Testis (tissue), 3 donors: Measurements from ENCODE around the gene TBXAS1. TPM values are rescaled to one million over a fixed set of nuclear protein-coding genes. Genes with fewer than 3 reads are reported as not detected.
A peak's percentile ranks its signal among the peaks of the same experiment; 100 is the strongest.

Source experiments
- DNase-seq: peaks from one replicate; pipeline ENCODE4 v3.0.0-alpha.2; 2019
- H3K27ac ChIP-seq, 2 donors: fragments of 200-600 bp; sonication (generic); one replicate each; pipeline ENCODE4 v1.5.1; 2019
- H3K27me3 ChIP-seq: fragments of 200-600 bp; sonication (generic); one replicate; pipeline ENCODE4 v1.5.1; 2019
- H3K36me3 ChIP-seq: fragments of 200-600 bp; sonication (generic); one replicate; pipeline ENCODE4 v1.5.1; 2017; ENCODE audit warnings: low read depth; ENCODE audit errors: missing control alignments
- H3K4me1 ChIP-seq: fragments of 200-600 bp; sonication (generic); one replicate; pipeline ENCODE4 v1.5.1; 2019
- H3K4me3 ChIP-seq, 2 donors: fragments of 200-600 bp; sonication (generic); one replicate each; pipeline ENCODE4 v1.5.1; 2017 to 2019
- H3K9me3 ChIP-seq: fragments of 200-600 bp; sonication (generic); one replicate; pipeline ENCODE4 v1.5.1; 2017
- CTCF ChIP-seq, 3 experiments: fragments of 450-650 bp in 2 of 3; fragments of 200-600 bp in 1 of 3; sonication (generic) in 1 of 3; IDR thresholded peaks; one replicate each; pipeline ENCODE4 v1.5.1; 2016 to 2019; ENCODE audit warnings: antibody characterized with exemption in 3 of 3, mild to moderate bottlenecking in 2 of 3, moderate library complexity in 1 of 3
- POLR2A ChIP-seq: fragments of 450-650 bp; IDR thresholded peaks from one replicate; pipeline ENCODE4 v1.6.1; 2017; ENCODE audit warnings: antibody characterized with exemption, mild to moderate bottlenecking, moderate library complexity
- WGBS, 2 donors: methylation state at CpG; one replicate each; pipeline ENCODE4 v1.1.5; 2018; 5-methylcytosine and 5-hydroxymethylcytosine counted together
- intact Hi-C: fragments of 100-400 bp; cut with DNase I; formaldehyde crosslinking; loops from one replicate; pipeline ENCODE4 v1.15.1; 2023; ENCODE audit warnings: low total_unique reads
- polyA plus RNA-seq: library from polyadenylated mRNA; stranded (reverse); fragments of 350-450 nt; fragmentation: Illumina TruSeq; extraction: RNeasy Lipid Tissue Mini Kit (QIAGEN cat#74804); gene quantifications from one replicate; pipeline ENCODE4 v1.2.3, GENCODE V29; 2014; ENCODE audit warnings: low read depth, low replicate concordance; ENCODE audit not compliant: insufficient read depth
- total RNA-seq, 2 donors: library from RNA; depleted of rRNA; stranded (reverse); fragments of >200 nt; gene quantifications; one replicate each; pipeline ENCODE4 v1.2.3, GENCODE V29; 2016

TBXAS1 gene
- total and polyA plus RNA-seq, 3 donors from 2014 or later = 4.9 to 5.7 (median 5.2) TPM

- no peaks in the 10 kb centered on the region for H3K27me3 ChIP-seq
- no peak for TF ChIP-seq POLR2A
- TF ChIP-seq CTCF (IDR thresholded peaks at IDR 0.05) = no peak
- intact Hi-C loops = no loop called here
These were observed 166.2 kb downstream of the TBXAS1 start for GRCh38 chr7:139995017-139995915.

GRCh38 chr7:139998572-139998971 lies 169.5 kb downstream of the TBXAS1 start:
- no peak for DNase-seq
- no peaks in the 10 kb centered on the region for H3K9me3 ChIP-seq
- H3K4me3 ChIP-seq = no peak overlapping the region
- intact Hi-C loops = no loop called here
- no peaks in the 10 kb centered on the region for H3K4me1 ChIP-seq
- H3K27me3 ChIP-seq = no peaks in the 10 kb centered on the region
- TF ChIP-seq CTCF (IDR thresholded peaks at IDR 0.05) = no peak
- no peak for TF ChIP-seq POLR2A
- no peaks in the 10 kb centered on the region for H3K36me3 ChIP-seq
- 91 to 95% methylated on average over 4 of the region's 4 CpGs for WGBS, 2 donors
- no peak overlapping the region for H3K27ac ChIP-seq

More at GRCh38 chr7:139995017-139995915, 166.2 kb downstream of the TBXAS1 start:
- peak; percentile 55 for DNase-seq
- no peaks in the 10 kb centered on the region for H3K9me3 ChIP-seq
- 72 to 80% methylated on average over 17 to 19 of the region's 19 CpGs for WGBS, 2 donors
- H3K4me1 ChIP-seq = no peaks in the 10 kb centered on the region
- H3K4me3 ChIP-seq = no peak overlapping the region
- H3K36me3 ChIP-seq = no peaks in the 10 kb centered on the region
- H3K27ac ChIP-seq = no peak overlapping the region

- Histone ChIP-seq H3K27me3 (no peaks in the 10 kb centered on the region), H3K36me3 (no peaks in the 10 kb centered on the region), H3K4me3 (no peak overlapping the region), H3K9me3 (no peaks in the 10 kb centered on the region), H3K4me1 (no peaks in the 10 kb centered on the region), H3K27ac (no peak overlapping the region)
- TF ChIP-seq POLR2A (no peak), CTCF (IDR thresholded peaks at IDR 0.05) (no peak)
- DNase-seq = no peak
- intact Hi-C loops = no loop called here
- WGBS, 2 donors = 81 to 91% methylated on average over 6 of the region's 6 CpGs
These were observed 170.5 kb downstream of the TBXAS1 start for GRCh38 chr7:139999516-139999915.

- intact Hi-C loops = loop anchor here (5.0 to 10.0 kb wide), 2 partner anchors 226 to 353 kb away; partner anchors contain the start of gene HIPK2
- WGBS, 2 donors = 82 to 85% methylated on average over 6 of the region's 6 CpGs
- Histone ChIP-seq H3K4me3 (no peak overlapping the region), H3K36me3 (no peaks in the 10 kb centered on the region), H3K27ac (no peak overlapping the region), H3K9me3 (no peaks in the 10 kb centered on the region), H3K27me3 (no peaks in the 10 kb centered on the region), H3K4me1 (no peaks in the 10 kb centered on the region)
- DNase-seq = no peak
- TF ChIP-seq CTCF (IDR thresholded peaks at IDR 0.05) = no peak
- TF ChIP-seq POLR2A = no peak
These were observed 171.7 kb downstream of the TBXAS1 start for GRCh38 chr7:140000666-140001268.
